Tibial nerve (tissue), 4 donors: ENCODE results near the gene GGTLC2. TPM values are rescaled to one million over a fixed set of nuclear protein-coding genes. Genes with fewer than 3 reads are reported as not detected.

Experiments
- DNase-seq, 2 donors: peaks; one replicate each; pipeline ENCODE4 v3.0.0-alpha.2; 2019; ENCODE audit warnings: low spot score in 2 of 2
- H3K27ac ChIP-seq, 4 donors: fragments of 200-600 bp; sonication (generic) in 3 of 4; one replicate each; pipeline ENCODE4 v1.5.1; 2017 to 2019; ENCODE audit warnings: mild to moderate bottlenecking in 1 of 4
- H3K27me3 ChIP-seq, 2 donors: fragments of 200-600 bp; sonication (generic) in 1 of 2; one replicate each; pipeline versions ENCODE4 v1.5.1 to v1.6.0; 2017 to 2019
- H3K36me3 ChIP-seq, 3 donors: fragments of 200-600 bp; sonication (generic); one replicate each; pipeline ENCODE4 v1.5.1; 2018 to 2019
- H3K4me1 ChIP-seq, 4 donors: fragments of 200-600 bp; sonication (generic) in 3 of 4; one replicate each; pipeline ENCODE4 v1.5.1; 2017 to 2019
- H3K4me3 ChIP-seq, 4 donors: fragments of 200-600 bp; sonication (generic) in 3 of 4; one replicate each; pipeline ENCODE4 v1.5.1; 2017 to 2019; ENCODE audit warnings: mild to moderate bottlenecking in 1 of 4, moderate library complexity in 1 of 4
- H3K9me3 ChIP-seq, 4 donors: fragments of 200-600 bp; sonication (generic) in 3 of 4; one replicate each; pipeline ENCODE4 v1.5.1; 2017 to 2019
- CTCF ChIP-seq, 5 experiments: fragments of 200-600 bp in 3 of 5; fragments of 450-650 bp in 2 of 5; sonication (generic) in 3 of 5; IDR thresholded peaks; one replicate each; pipeline ENCODE4 v1.5.1; 2016 to 2019; ENCODE audit warnings: antibody characterized with exemption in 5 of 5, mild to moderate bottlenecking in 3 of 5, moderate library complexity in 2 of 5
- EP300 ChIP-seq, 2 donors: sonication (generic); formaldehyde crosslinking; IDR thresholded peaks; one replicate each; pipeline ENCODE4 v1.6.1; 2017; ENCODE audit warnings: antibody characterized with exemption in 2 of 2, mild to moderate bottlenecking in 1 of 2
- POLR2A ChIP-seq, 2 donors: fragments of 450-650 bp; IDR thresholded peaks; one replicate each; pipeline ENCODE4 v1.6.1; 2017; ENCODE audit warnings: antibody characterized with exemption in 2 of 2, mild to moderate bottlenecking in 2 of 2, moderate library complexity in 2 of 2
- WGBS, 2 donors: methylation state at CpG; one replicate each; pipeline ENCODE4 v1.1.5; 2018; 5-methylcytosine and 5-hydroxymethylcytosine counted together
- total RNA-seq, 4 donors: library from RNA; depleted of rRNA; stranded (reverse); fragments of >200 nt; gene quantifications; one replicate each; pipeline ENCODE4 v1.1.0, GENCODE V29; 2016

The GGTLC2 gene
- total RNA-seq, 4 donors from 2014 or later, result not detected

GRCh38 chr22:22689621-22690345 is 45.4 kb downstream of the GGTLC2 start:
- DNase-seq, result no peak
- Histone ChIP-seq H3K36me3 (no peaks in the 10 kb centered on the region), H3K4me3 (no peak overlapping the region), H3K4me1 (no peaks in the 10 kb centered on the region), H3K27ac (no peak overlapping the region), H3K27me3 (no peaks in the 10 kb centered on the region), H3K9me3 (no peaks in the 10 kb centered on the region)
- 73 to 82% methylated on average over 4 of the region's 4 CpGs for WGBS, 2 donors
- no peak for TF ChIP-seq EP300 (IDR thresholded peaks at IDR 0.05)
- TF ChIP-seq POLR2A (IDR thresholded peaks at IDR 0.05), result no peak
- TF ChIP-seq CTCF (IDR thresholded peaks at IDR 0.05), result no peak

- no peak for TF ChIP-seq EP300 (IDR thresholded peaks at IDR 0.05)
- no peak for TF ChIP-seq CTCF (IDR thresholded peaks at IDR 0.05)
- TF ChIP-seq POLR2A (IDR thresholded peaks at IDR 0.05), result no peak
- Histone ChIP-seq H3K4me3 (no peak overlapping the region), H3K4me1 (no peaks in the 10 kb centered on the region), H3K36me3 (no peaks in the 10 kb centered on the region), H3K9me3 (no peaks in the 10 kb centered on the region), H3K27me3 (no peaks in the 10 kb centered on the region), H3K27ac (no peak overlapping the region)
- WGBS, 2 donors, result 81 to 83% methylated on average over 5 of the region's 5 CpGs
- DNase-seq, result no peak
Observed at GRCh38 chr22:22691055-22691454, 46.6 kb downstream of the GGTLC2 start.

GRCh38 chr22:22691716-22692701 is 47.6 kb downstream of the GGTLC2 start:
- Histone ChIP-seq H3K9me3 (no peaks in the 10 kb centered on the region), H3K4me3 (no peak overlapping the region), H3K4me1 (no peaks in the 10 kb centered on the region), H3K27ac (no peak overlapping the region), H3K27me3 (no peaks in the 10 kb centered on the region), H3K36me3 (no peaks in the 10 kb centered on the region)
- TF ChIP-seq EP300 (IDR thresholded peaks at IDR 0.05), result no peak
- no peak for TF ChIP-seq CTCF (IDR thresholded peaks at IDR 0.05)
- no peak for TF ChIP-seq POLR2A (IDR thresholded peaks at IDR 0.05)
- DNase-seq, result no peak
- 66% methylated on average over 8 of the region's 8 CpGs for WGBS, 2 donors

GRCh38 chr22:22692707-22693530 is 48.5 kb downstream of the GGTLC2 start:
- H3K9me3 ChIP-seq, result no peaks in the 10 kb centered on the region
- 35 to 38% methylated on average over 8 of the region's 8 CpGs for WGBS, 2 donors
- peak overlapping the region in 1 of 4 donors; percentile 26 for H3K27ac ChIP-seq
- TF ChIP-seq POLR2A (IDR thresholded peaks at IDR 0.05) (no peak), CTCF (IDR thresholded peaks at IDR 0.05) (peak in 2 of 5 experiments; percentile 13 to 72)
- H3K4me3 ChIP-seq, result no peak overlapping the region
- no peaks in the 10 kb centered on the region for H3K27me3 ChIP-seq
- DNase-seq, result no peak
- no peaks in the 10 kb centered on the region for H3K4me1 ChIP-seq
- no peaks in the 10 kb centered on the region for H3K36me3 ChIP-seq
